NCI-H1105 (cell line): ENCODE measurements around the gene PPP1CA.

Experiments
- DNase-seq: peaks from one replicate; lab custom pipeline; 2025; lab: John Stamatoyannopoulos, UW

Gene PPP1CA

GRCh38 chr11:67369275-67369674, 32.4 kb downstream of the PPP1CA start:
- no peak for DNase-seq

- DNase-seq: no peak
Measured at GRCh38 chr11:67368621-67369020, 33.0 kb downstream of the PPP1CA start.

GRCh38 chr11:67367761-67368227, 33.9 kb downstream of the PPP1CA start:
- no peak for DNase-seq

GRCh38 chr11:67366961-67367760, 34.5 kb downstream of the PPP1CA start:
- no peak for DNase-seq

- no peak for DNase-seq
Measured at GRCh38 chr11:67366546-67366945, 35.1 kb downstream of the PPP1CA start.

- no peak for DNase-seq
Measured at GRCh38 chr11:67365736-67366444, 35.8 kb downstream of the PPP1CA start.

GRCh38 chr11:67364783-67365722, 36.6 kb downstream of the PPP1CA start:
- DNase-seq: no peak

- no peak for DNase-seq
Measured at GRCh38 chr11:67364169-67364568, 37.5 kb downstream of the PPP1CA start.

GRCh38 chr11:67357831-67358670, 43.6 kb downstream of the PPP1CA start:
- no peak for DNase-seq

GRCh38 chr11:67356864-67357561, 44.6 kb downstream of the PPP1CA start:
- DNase-seq: peak; percentile 60

- no peak for DNase-seq
Measured at GRCh38 chr11:67356387-67356863, 45.2 kb downstream of the PPP1CA start.

GRCh38 chr11:67355794-67356386, 45.8 kb downstream of the PPP1CA start:
- no peak for DNase-seq

- no peak for DNase-seq
Measured at GRCh38 chr11:67355023-67355793, 46.5 kb downstream of the PPP1CA start.

GRCh38 chr11:67354075-67355022, 47.3 kb downstream of the PPP1CA start:
- no peak for DNase-seq

GRCh38 chr11:67353317-67354074, 48.2 kb downstream of the PPP1CA start, which contains the start of gene POLD4:
Gene POLD4 (minus strand): TSS chr11:67353546. CDS start chr11:67353399, 147 bp downstream.
- DNase-seq: peak; percentile 90

GRCh38 chr11:67352546-67353316, 48.9 kb downstream of the PPP1CA start:
- peak; percentile 75 for DNase-seq
